Spinal cord (tissue), 10 donors: Measurements from ENCODE around the gene ATP2C2. TPM values are rescaled to one million over a fixed set of nuclear protein-coding genes. Genes with fewer than 3 reads are reported as not detected.
A peak's percentile ranks its signal among the peaks of the same experiment; 100 is the strongest.

ENCODE experiments used
- DNase-seq, 6 donors: peaks; one replicate each; pipeline versions ENCODE4 v3.0.0 to v3.0.0-alpha.2; 2013 to 2015; ENCODE audit warnings: low spot score in 6 of 6, low read depth in 4 of 6
- H3K27ac ChIP-seq: one replicate; pipeline ENCODE4 v1.5.1; 2013; ENCODE audit warnings: low read depth, low read length, control low read depth
- H3K27me3 ChIP-seq: one replicate; pipeline ENCODE4 v1.6.1; 2013; ENCODE audit warnings: low read length; ENCODE audit not compliant: control insufficient read depth, insufficient read depth
- H3K36me3 ChIP-seq: one replicate; pipeline ENCODE4 v1.6.1; 2013; ENCODE audit warnings: low read length; ENCODE audit not compliant: control insufficient read depth, insufficient read depth
- H3K4me1 ChIP-seq: one replicate; pipeline ENCODE4 v1.6.1; 2013; ENCODE audit warnings: low read length; ENCODE audit not compliant: control insufficient read depth, insufficient read depth
- H3K4me3 ChIP-seq: one replicate; pipeline ENCODE4 v1.5.1; 2013; ENCODE audit warnings: low read depth, low read length, control low read depth
- H3K9me3 ChIP-seq: one replicate; pipeline ENCODE4 v1.6.1; 2013; ENCODE audit warnings: low read length; ENCODE audit not compliant: control insufficient read depth, insufficient read depth
- WGBS: methylation state at CpG from one replicate; pipeline ENCODE4 v1.1.5; 2013; ENCODE audit warnings: missing lambda C conversion rate; ENCODE audit not compliant: insufficient coverage; 5-methylcytosine and 5-hydroxymethylcytosine counted together
- polyA plus RNA-seq, 2 donors: library from polyadenylated mRNA; unstranded; fragments of 120-200 nt; gene quantifications; one replicate each; pipeline ENCODE4 v1.2.1, GENCODE V29; 2013; ENCODE audit not compliant: insufficient read length in 2 of 2
- total RNA-seq, 2 donors: library from RNA; depleted of rRNA in 1 of 2; stranded (reverse); fragments of 120-200 nt in 1 of 2; fragments of >200 nt in 1 of 2; gene quantifications; one replicate each; pipeline versions ENCODE4 v1.2.3 to v1.2.4, GENCODE V29; 2013 to 2014
- donor health status: healthy.

ATP2C2 gene
- total and polyA plus RNA-seq, 4 donors = 1.4 to 4.2 (median 2.7) TPM

GRCh38 chr16:84482001-84482891 is 113.9 kb downstream of the ATP2C2 start:
- peaks cover 46% of the 10 kb centered on the region for H3K4me1 ChIP-seq
- H3K9me3 ChIP-seq = no peaks in the 10 kb centered on the region
- peak in 3 of 6 donors; percentile 35 to 75 (median 69) for DNase-seq
- no peaks in the 10 kb centered on the region for H3K27me3 ChIP-seq
- peaks cover 70% of the 10 kb centered on the region for H3K36me3 ChIP-seq
- no peak overlapping the region for H3K4me3 ChIP-seq
- peak overlapping the region; percentile 71 for H3K27ac ChIP-seq
- WGBS = 44% methylated on average over 32 of the region's 33 CpGs

- Histone ChIP-seq H3K9me3 (no peaks in the 10 kb centered on the region), H3K4me3 (no peak overlapping the region), H3K36me3 (peaks cover 75% of the 10 kb centered on the region), H3K27me3 (no peaks in the 10 kb centered on the region), H3K27ac (no peak overlapping the region), H3K4me1 (peaks cover 46% of the 10 kb centered on the region)
- 95% methylated on average over 23 of the region's 25 CpGs for WGBS
- no peak for DNase-seq
Measured at GRCh38 chr16:84482951-84483881, 114.9 kb downstream of the ATP2C2 start.

- no peaks in the 10 kb centered on the region for H3K27me3 ChIP-seq
- no peaks in the 10 kb centered on the region for H3K9me3 ChIP-seq
- H3K36me3 ChIP-seq = peaks cover 75% of the 10 kb centered on the region
- no peak for DNase-seq
- 83% methylated on average over 18 of the region's 19 CpGs for WGBS
- H3K27ac ChIP-seq = no peak overlapping the region
- H3K4me1 ChIP-seq = peaks cover 43% of the 10 kb centered on the region
- H3K4me3 ChIP-seq = no peak overlapping the region
Measured at GRCh38 chr16:84483882-84484565, 115.7 kb downstream of the ATP2C2 start.

GRCh38 chr16:84484579-84485254 is 116.4 kb downstream of the ATP2C2 start:
- H3K27ac ChIP-seq = no peak overlapping the region
- H3K36me3 ChIP-seq = peaks cover 71% of the 10 kb centered on the region
- no peak overlapping the region for H3K4me3 ChIP-seq
- H3K9me3 ChIP-seq = no peaks in the 10 kb centered on the region
- 44% methylated on average over 12 of the region's 15 CpGs for WGBS
- H3K27me3 ChIP-seq = no peaks in the 10 kb centered on the region
- peak; percentile 47 to 92 (median 72) for DNase-seq
- H3K4me1 ChIP-seq = peaks cover 43% of the 10 kb centered on the region

GRCh38 chr16:84485255-84486010 is 117.1 kb downstream of the ATP2C2 start:
- no peaks in the 10 kb centered on the region for H3K27me3 ChIP-seq
- WGBS = 94% methylated on average over 9 of the region's 16 CpGs
- no peak overlapping the region for H3K4me3 ChIP-seq
- no peak for DNase-seq
- peaks cover 64% of the 10 kb centered on the region for H3K36me3 ChIP-seq
- H3K9me3 ChIP-seq = no peaks in the 10 kb centered on the region
- H3K4me1 ChIP-seq = peaks cover 40% of the 10 kb centered on the region
- H3K27ac ChIP-seq = no peak overlapping the region

GRCh38 chr16:84486126-84486525 is 117.8 kb downstream of the ATP2C2 start:
- DNase-seq = no peak
- H3K36me3 ChIP-seq = peaks cover 65% of the 10 kb centered on the region
- WGBS = 85% methylated on average over 14 of the region's 14 CpGs

GRCh38 chr16:84486551-84487235 is 118.4 kb downstream of the ATP2C2 start:
- Histone ChIP-seq H3K27ac (no peak overlapping the region), H3K9me3 (no peaks in the 10 kb centered on the region), H3K4me1 (peaks cover 30% of the 10 kb centered on the region), H3K36me3 (peaks cover 61% of the 10 kb centered on the region), H3K4me3 (no peak overlapping the region), H3K27me3 (no peaks in the 10 kb centered on the region)
- WGBS = 90% methylated on average over 12 of the region's 17 CpGs
- no peak for DNase-seq

More at GRCh38 chr16:84486126-84486525, 117.8 kb downstream of the ATP2C2 start:
- H3K27me3 ChIP-seq = no peaks in the 10 kb centered on the region
- no peaks in the 10 kb centered on the region for H3K9me3 ChIP-seq
- H3K27ac ChIP-seq = no peak overlapping the region
- H3K4me3 ChIP-seq = no peak overlapping the region
- peaks cover 36% of the 10 kb centered on the region for H3K4me1 ChIP-seq

GRCh38 chr16:84487358-84487757 is 119.0 kb downstream of the ATP2C2 start:
- H3K9me3 ChIP-seq = no peaks in the 10 kb centered on the region
- H3K27me3 ChIP-seq = no peaks in the 10 kb centered on the region
- no peak overlapping the region for H3K4me3 ChIP-seq
- H3K27ac ChIP-seq = no peak overlapping the region
- peaks cover 55% of the 10 kb centered on the region for H3K36me3 ChIP-seq
- H3K4me1 ChIP-seq = peaks cover 24% of the 10 kb centered on the region
- DNase-seq = no peak
- 87% methylated on average over 4 of the region's 8 CpGs for WGBS
